GM20000 (cell line): ENCODE data around the gene CCDC91.
A peak's percentile ranks its signal among the peaks of the same experiment; 100 is the strongest.

ENCODE experiments used
- DNase-seq: peaks from one replicate; pipeline ENCODE4 v3.0.0; 2012; ENCODE audit warnings: low spot score
- CTCF ChIP-seq: IDR thresholded peaks from 2 replicates; pipeline ENCODE4 v1.5.1; 2012; ENCODE audit warnings: mild to moderate bottlenecking, control low read depth; ENCODE audit errors: extremely low read depth, missing control alignments

CCDC91 gene

DNA sequence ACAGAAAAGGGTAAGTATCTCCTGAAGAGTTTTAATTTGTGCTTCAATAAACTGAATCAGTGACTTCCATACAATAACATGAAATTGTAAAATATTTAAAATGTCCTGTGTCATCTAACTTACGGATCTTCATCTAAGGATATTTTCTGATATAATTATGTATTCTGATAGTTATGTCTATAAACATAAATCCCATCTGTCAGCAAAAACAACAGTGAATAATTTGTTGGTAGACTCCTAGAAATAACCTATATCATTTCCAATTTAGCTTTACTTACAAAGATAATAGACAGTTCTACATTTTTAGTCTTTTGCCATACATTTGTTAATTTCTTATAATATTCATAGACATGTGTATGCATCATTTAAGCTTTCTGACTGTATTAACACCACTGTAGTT, 293.9 kb downstream of the CCDC91 start:
- no peak for DNase-seq
- TF ChIP-seq CTCF, result no peak

GRCh38 chr12:28486521-28486920, 296.3 kb downstream of the CCDC91 start:
- DNase-seq, result no peak
- no peak for TF ChIP-seq CTCF

DNA sequence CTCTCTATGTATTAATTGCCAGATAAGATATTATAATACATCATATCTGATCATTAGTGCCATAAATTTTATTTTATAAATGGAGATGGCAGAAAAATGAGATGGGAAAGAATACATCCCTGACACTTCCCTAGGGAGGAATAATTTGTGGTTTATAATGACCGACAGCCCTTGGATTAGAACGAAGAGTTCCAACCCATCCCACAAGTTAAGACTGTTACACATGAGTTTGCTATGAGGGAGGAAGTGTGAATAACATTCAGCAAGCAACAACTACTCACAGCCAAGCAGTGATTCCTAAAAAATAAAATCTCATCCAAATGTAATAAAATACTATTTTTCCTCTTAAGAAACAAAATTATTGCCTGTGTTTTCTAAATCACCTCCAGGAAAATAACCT, 299.0 kb downstream of the CCDC91 start:
- TF ChIP-seq CTCF, result no peak
- DNase-seq, result no peak

DNA sequence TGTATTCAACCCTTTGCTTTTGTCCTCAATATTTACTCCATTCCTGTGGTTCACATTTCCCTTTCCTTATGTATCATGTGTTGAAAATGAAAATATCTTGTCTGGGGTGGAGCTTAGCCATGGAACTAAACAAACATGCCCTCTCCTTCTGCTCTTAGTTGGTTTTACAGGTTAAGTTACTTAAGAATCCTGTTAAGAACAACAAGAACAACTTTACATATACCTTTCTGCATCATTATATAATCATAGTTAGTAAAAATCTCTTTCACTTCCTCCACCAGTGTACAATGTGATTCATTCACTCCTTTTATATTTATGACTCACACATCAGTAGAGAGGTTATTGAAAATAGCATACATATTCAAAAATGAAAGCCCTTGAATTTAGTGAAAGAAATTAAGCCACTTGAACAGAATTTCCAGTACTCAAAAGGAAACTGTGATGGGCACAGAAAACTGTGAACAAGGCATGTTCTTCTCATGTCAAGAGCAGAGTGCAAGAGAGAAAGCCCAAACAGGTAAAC, 307.7 kb downstream of the CCDC91 start:
- peak; percentile 19 for DNase-seq
- no peak for TF ChIP-seq CTCF

DNA sequence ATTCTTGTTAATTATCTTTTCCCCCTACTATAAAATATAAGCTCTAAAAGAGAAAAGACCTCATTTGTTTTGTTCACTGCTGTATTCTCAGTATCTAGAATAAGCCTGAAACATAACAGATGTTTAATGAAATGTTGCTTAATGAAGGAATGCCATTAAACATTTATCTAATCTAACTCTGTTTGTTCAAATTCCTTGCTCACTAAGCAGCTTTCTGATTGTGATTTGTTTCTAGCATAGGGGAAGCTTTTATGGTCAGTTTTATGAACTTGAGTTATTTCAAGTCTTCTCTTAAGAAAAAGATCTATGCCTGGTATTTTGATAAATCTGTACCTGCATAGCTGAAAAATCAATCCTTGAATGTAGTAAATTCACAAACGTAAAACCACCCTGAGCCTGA, 308.6 kb downstream of the CCDC91 start:
- no peak for TF ChIP-seq CTCF

GRCh38 chr12:28500373-28501024, 310.2 kb downstream of the CCDC91 start:
- TF ChIP-seq CTCF, result no peak
- no peak for DNase-seq

More for the DNA sequence above, 308.6 kb downstream of the CCDC91 start:
- DNase-seq, result no peak

DNA sequence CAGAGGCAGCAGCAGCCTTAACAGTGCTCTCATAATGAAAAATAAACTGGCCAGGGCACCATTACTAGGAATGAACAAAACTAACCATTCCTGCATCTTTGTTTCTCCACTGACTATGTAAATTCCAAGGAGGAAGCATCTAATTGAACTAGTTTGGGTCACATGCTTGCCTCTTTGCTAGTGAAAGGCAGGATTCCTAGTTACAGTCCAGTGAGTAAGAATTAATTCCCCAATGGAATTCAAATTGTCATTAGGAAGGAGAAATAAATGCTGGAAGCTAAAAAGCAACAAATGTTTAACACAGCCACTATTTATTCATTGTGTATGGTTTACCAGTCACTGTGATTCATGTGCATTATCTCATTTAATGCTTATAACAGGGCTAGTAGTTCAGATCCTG, 316.0 kb downstream of the CCDC91 start:
- no peak for DNase-seq
- TF ChIP-seq CTCF, result no peak
